ENCODE data around the gene NFX1. TPM values are rescaled to one million over a fixed set of nuclear protein-coding genes. Genes with fewer than 3 reads are reported as not detected.
"Not testable (repeated sequence)": the region's sequence is repeated elsewhere in the genome, so short reads cannot be mapped to it uniquely, and the experiment has no call there.

Gene NFX1
- total RNA-seq, 2 donors from 2014 or later, result 30.8 to 39.5 TPM

- no peaks in the 10 kb centered on the region for H3K9me3 ChIP-seq
- intact Hi-C loops (cut with DNase I), result no loop called here
- no peak for DNase-seq (ENCODE audit: low spot score)
These were observed 60.0 kb downstream of the NFX1 start for GRCh38 chr9:33350310-33350709.

DNA sequence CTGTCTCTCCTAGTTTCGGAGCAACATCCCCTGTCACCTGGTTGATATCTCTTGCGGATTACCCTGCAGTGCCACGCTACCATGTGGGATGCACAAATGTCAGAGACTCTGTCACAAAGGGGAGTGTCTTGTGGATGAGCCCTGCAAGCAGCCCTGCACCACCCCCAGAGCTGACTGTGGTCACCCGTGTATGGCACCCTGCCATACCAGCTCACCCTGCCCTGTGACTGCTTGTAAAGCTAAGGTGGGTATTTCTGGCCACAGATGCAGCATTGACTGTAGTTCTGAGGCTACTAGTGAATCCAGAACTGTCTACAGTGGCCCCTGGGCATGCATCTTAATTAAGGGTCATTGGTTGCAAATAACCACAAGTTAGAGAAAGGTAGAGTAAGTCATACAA, 61.2 kb downstream of the NFX1 start:
- H3K27me3 ChIP-seq (replicated peaks; ENCODE audit: insufficient read depth), result no peaks in the 10 kb centered on the region
- no peaks in the 10 kb centered on the region for H3K4me1 ChIP-seq (replicated peaks)
- H3K9me3 ChIP-seq, result no peaks in the 10 kb centered on the region
- no peak for DNase-seq (ENCODE audit: low spot score)
- TF ChIP-seq POLR2AphosphoS5 (IDR thresholded peaks at IDR 0.05), result no peak
- no peak for TF ChIP-seq POLR2A (IDR thresholded peaks at IDR 0.05)
- TF ChIP-seq CTCF (IDR thresholded peaks at IDR 0.05), result no peak
- H3K36me3 ChIP-seq, result peaks cover 0 to 11% of the 10 kb centered on the region in 2 donors
- 83% methylated on average over 4 of the region's 4 CpGs for WGBS
- no peak overlapping the region for H3K4me3 ChIP-seq
- intact Hi-C loops (cut with DNase I), result no loop called here
- H3K27ac ChIP-seq, result no peak overlapping the region

More at GRCh38 chr9:33350310-33350709, 60.0 kb downstream of the NFX1 start:
- WGBS, result 62% methylated on average over 2 of the region's 2 CpGs
- no peaks in the 10 kb centered on the region for H3K4me1 ChIP-seq (replicated peaks)
- H3K4me3 ChIP-seq, result no peak overlapping the region
- TF ChIP-seq POLR2A (IDR thresholded peaks at IDR 0.05), result no peak
- TF ChIP-seq CTCF (IDR thresholded peaks at IDR 0.05), result no peak
- peak; percentile 27 for TF ChIP-seq POLR2AphosphoS5 (IDR thresholded peaks at IDR 0.05)
- no peak overlapping the region for H3K27ac ChIP-seq
- H3K27me3 ChIP-seq (replicated peaks; ENCODE audit: insufficient read depth), result no peaks in the 10 kb centered on the region
- peaks cover 0 to 19% of the 10 kb centered on the region in 2 donors for H3K36me3 ChIP-seq

GRCh38 chr9:33354651-33355211, 64.4 kb downstream of the NFX1 start:
- Histone ChIP-seq H3K36me3 (no peaks in the 10 kb centered on the region), H3K4me3 (no peak overlapping the region), H3K9me3 (no peaks in the 10 kb centered on the region), H3K27me3 (replicated peaks; ENCODE audit: insufficient read depth) (no peaks in the 10 kb centered on the region), H3K27ac (no peak overlapping the region), H3K4me1 (replicated peaks) (no peaks in the 10 kb centered on the region)
- intact Hi-C loops (cut with DNase I), result no loop called here
- 65% methylated on average over 5 of the region's 5 CpGs for WGBS
- TF ChIP-seq POLR2AphosphoS5 (IDR thresholded peaks at IDR 0.05) (no peak), POLR2A (IDR thresholded peaks at IDR 0.05) (no peak), CTCF (IDR thresholded peaks at IDR 0.05) (no peak)
- no peak for DNase-seq (ENCODE audit: low spot score)

- Histone ChIP-seq H3K4me3 (no peak overlapping the region), H3K9me3 (no peaks in the 10 kb centered on the region), H3K36me3 (no peaks in the 10 kb centered on the region), H3K27ac (no peak overlapping the region), H3K27me3 (replicated peaks; ENCODE audit: insufficient read depth) (no peaks in the 10 kb centered on the region), H3K4me1 (replicated peaks) (no peaks in the 10 kb centered on the region)
- intact Hi-C loops (cut with DNase I), result no loop called here
- WGBS, result 100% methylated on average over 1 of the region's 1 CpG
- DNase-seq (ENCODE audit: low spot score), result no peak
- TF ChIP-seq POLR2AphosphoS5 (IDR thresholded peaks at IDR 0.05) (no peak), POLR2A (IDR thresholded peaks at IDR 0.05) (no peak), CTCF (IDR thresholded peaks at IDR 0.05) (no peak)
These were observed 65.6 kb downstream of the NFX1 start for GRCh38 chr9:33355933-33356332.

- H3K4me1 ChIP-seq (replicated peaks); H3K36me3 ChIP-seq; DNase-seq (ENCODE audit: low spot score); H3K9me3 ChIP-seq; H3K27ac ChIP-seq; H3K4me3 ChIP-seq; intact Hi-C loops (cut with DNase I); H3K27me3 ChIP-seq (replicated peaks; ENCODE audit: insufficient read depth): not testable (repeated sequence)
- WGBS, result 97% methylated on average over 3 of the region's 3 CpGs
These were observed 68.3 kb downstream of the NFX1 start for GRCh38 chr9:33358641-33359040.
